ENCODE measurements around the gene KIF25.

Gene KIF25

DNA sequence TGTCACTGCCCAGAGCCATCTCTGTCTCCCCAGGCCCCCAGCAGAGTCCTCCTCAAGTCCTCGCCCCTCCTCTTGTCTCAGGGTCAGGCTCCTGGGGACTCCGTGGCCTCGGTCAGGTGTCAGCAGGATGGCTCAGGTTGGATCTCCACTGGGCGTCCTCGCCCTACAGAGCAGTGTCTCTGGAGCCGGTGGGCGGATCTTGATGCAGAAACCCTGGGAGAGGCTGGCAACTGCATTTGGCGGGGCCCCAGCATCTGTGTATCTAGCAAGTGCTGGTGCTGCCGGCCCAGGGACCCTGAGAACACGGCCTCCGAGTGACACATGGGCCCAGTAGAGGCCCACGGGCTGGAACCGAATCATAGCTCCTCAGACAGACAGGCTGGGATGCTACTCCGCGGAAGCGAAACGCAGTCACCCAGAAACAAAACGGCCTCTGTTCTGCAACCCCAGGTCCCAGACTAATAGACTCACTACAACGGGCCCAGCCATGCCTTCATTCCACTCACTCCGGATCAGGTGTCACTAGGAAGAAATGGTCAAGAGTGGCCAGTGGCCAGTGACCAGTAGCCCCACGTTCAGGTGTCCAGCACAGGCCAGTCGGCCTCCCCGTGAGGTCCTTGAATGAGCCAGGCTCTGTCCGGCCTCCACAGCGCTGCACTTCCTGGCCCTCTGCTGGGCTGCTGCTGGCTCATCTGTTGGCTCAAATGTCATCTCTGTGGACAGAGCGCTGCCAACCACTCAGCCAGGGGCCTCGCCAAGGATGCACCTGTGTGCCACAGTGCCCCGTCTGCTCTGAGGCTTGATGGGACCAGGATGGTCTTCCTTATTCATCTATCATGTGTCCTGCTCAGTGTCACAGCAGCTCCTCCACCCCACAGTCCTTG lies 94.2 kb downstream of the KIF25 start:
- DNase-seq: no peak

DNA sequence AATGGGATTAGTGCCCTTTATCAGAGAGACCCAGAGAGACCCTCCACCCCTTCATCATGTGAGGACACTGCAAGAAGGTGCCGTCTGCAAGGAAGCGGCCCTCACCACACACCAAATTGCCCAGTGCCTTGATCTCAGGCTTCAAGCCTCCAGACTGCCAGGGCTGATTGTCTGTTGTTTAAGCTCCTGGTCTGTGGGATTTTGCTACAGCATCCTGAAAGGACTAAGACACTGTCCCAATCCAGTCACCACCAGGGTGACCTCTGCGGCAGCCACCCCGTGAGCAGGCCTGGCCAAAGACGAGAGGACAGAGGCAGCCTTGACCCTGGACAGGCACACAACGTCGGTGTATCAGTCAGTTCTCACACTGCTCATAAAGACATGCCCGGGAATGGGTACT lies 95.1 kb downstream of the KIF25 start:
- DNase-seq: no peak

- no peak for DNase-seq
Observed at GRCh38 chr6:168093071-168093505, 95.6 kb downstream of the KIF25 start.

- DNase-seq: no peak
Observed at GRCh38 chr6:168093634-168094033, 96.2 kb downstream of the KIF25 start.

Data from activated CD4-positive, alpha-beta T cell treated with anti-CD3 and anti-CD28 coated beads for 48 hours (primary cell).